Heart right ventricle (tissue), 16 donors: ENCODE data around the gene CAPN5. TPM values are rescaled to one million over a fixed set of nuclear protein-coding genes. Genes with fewer than 3 reads are reported as not detected.

ENCODE experiments used
- ATAC-seq, 8 donors: fragments of 200-7000 bp; cut with Tn5 transposase; one replicate each; pipeline ENCODE4 v1.9.1; 2020; ENCODE audit warnings: mild to moderate bottlenecking in 8 of 8, moderate library complexity in 8 of 8, moderate number of reproducible peaks in 1 of 8
- DNase-seq, 2 donors: peaks; one replicate each; pipeline ENCODE4 v3.0.0-alpha.2; 2020
- H3K27ac ChIP-seq, 10 donors: fragments of 200-600 bp; sonication (generic) in 2 of 10; one replicate each; pipeline versions ENCODE4 v1.5.0 to v1.8.0; 2020 to 2022; ENCODE audit warnings: mild to moderate bottlenecking in 3 of 10
- H3K27me3 ChIP-seq, 7 donors: fragments of 200-600 bp; one replicate each; pipeline ENCODE4 v1.8.0; 2021 to 2022; ENCODE audit warnings: mild to moderate bottlenecking in 2 of 7
- H3K36me3 ChIP-seq, 9 donors: fragments of 200-600 bp; sonication (generic) in 1 of 9; one replicate each; pipeline versions ENCODE4 v1.5.0 to v1.8.0; 2020 to 2022; ENCODE audit warnings: mild to moderate bottlenecking in 2 of 9
- H3K4me1 ChIP-seq, 9 donors: fragments of 200-600 bp; sonication (generic) in 1 of 9; one replicate each; pipeline versions ENCODE4 v1.5.0 to v1.8.0; 2020 to 2022; ENCODE audit warnings: mild to moderate bottlenecking in 4 of 9
- H3K4me3 ChIP-seq, 10 donors: fragments of 200-600 bp; sonication (generic) in 2 of 10; one replicate each; pipeline versions ENCODE4 v1.5.0 to v1.8.0; 2020 to 2022; ENCODE audit warnings: mild to moderate bottlenecking in 7 of 10, moderate library complexity in 2 of 10
- H3K9me3 ChIP-seq, 11 donors: fragments of 200-600 bp in 10 of 11; sonication (generic) in 2 of 11; one replicate each; pipeline versions ENCODE4 v1.5.0 to v1.8.0; 2013 to 2022; ENCODE audit warnings: mild to moderate bottlenecking in 2 of 11, control low read depth in 1 of 11, moderate library complexity in 1 of 11
- CTCF ChIP-seq, 9 donors: fragments of 200-600 bp; sonication (generic) in 2 of 9; IDR thresholded peaks; one replicate each; pipeline versions ENCODE4 v1.5.0 to v1.8.0; 2021 to 2022; ENCODE audit warnings: antibody characterized with exemption in 9 of 9, mild to moderate bottlenecking in 5 of 9, moderate library complexity in 1 of 9
- WGBS, 2 donors: extraction: QIAGEN DNeasy Blood & Tissue Kit; methylation state at CpG; one replicate each; pipeline ENCODE4 v1.1.7; 2013; ENCODE audit warnings: inconsistent platforms in 1 of 2; 5-methylcytosine and 5-hydroxymethylcytosine counted together
- intact Hi-C, 10 donors: fragments of 100-400 bp; cut with DNase I; formaldehyde crosslinking; loops; one replicate each; pipeline versions ENCODE4 v1.11.1 to v1.14.2; 2022
- polyA plus RNA-seq, 2 donors: library from polyadenylated mRNA; stranded (reverse); fragments of 200-250 nt; gene quantifications; one replicate each; pipeline ENCODE4 v1.2.3, GENCODE V29; 2013
- total RNA-seq, 10 donors: library from RNA; stranded (reverse); fragmentation: NEBNext Ultra II Directional in 3 of 10; extraction: Animal tissue kit (Norgen Biotek cat#: 25700) in 3 of 10; gene quantifications; one replicate each; pipeline versions ENCODE4 v1.2.1 to v1.2.4, GENCODE V29; 2021 to 2023
- donor health status: Arrhythmogenic right ventricular cardiomyopathy.
- donor health status: ischemic (EF 13 %, LVEDD 7.1; RV severe dilation, severe dysfunction).
- donor health status: healthy with polysubstance abuse.
- donor health status: DM: no; HTN: yes; CAD: no.
- donor health status: DM: no; HTN: no; CAD: no.
- donor health status: ischemic (EF 25% LVEDD 6.9; RV normal size, moderate dysfunction).
- donor health status: ischemic (EF 25% LVEDD 5.7; RV mildly dilated, moderate dysfunction).
- donor health status: healthy.
- donor health status: DM: yes; HTN: yes; CAD: no.
- donor health status: Ischemic cardiomyopathy.
- donor health status: ischemic (EF 35%, LVEDD 5.7; RV mildly dilated, moderate dysfunction).
- donor health status: nonischemic (EF 11% LVEDD 7.7; RV severe dilation, severe dysfunction).
- donor health status: DM: yes; HTN: yes; CAD: no.
- donor health status: PGD.
- donor health status: ischemic (EF 29% LVEDD 5.4; RV normal size, mild dysfunction).
- donor health status: nonischemic (EF 23%, LVEDD 6.1; RV moderate dilation, normal function).

The CAPN5 gene
- total and polyA plus RNA-seq, 12 donors, result 1.8 to 3.6 (median 2.6) TPM

DNA sequence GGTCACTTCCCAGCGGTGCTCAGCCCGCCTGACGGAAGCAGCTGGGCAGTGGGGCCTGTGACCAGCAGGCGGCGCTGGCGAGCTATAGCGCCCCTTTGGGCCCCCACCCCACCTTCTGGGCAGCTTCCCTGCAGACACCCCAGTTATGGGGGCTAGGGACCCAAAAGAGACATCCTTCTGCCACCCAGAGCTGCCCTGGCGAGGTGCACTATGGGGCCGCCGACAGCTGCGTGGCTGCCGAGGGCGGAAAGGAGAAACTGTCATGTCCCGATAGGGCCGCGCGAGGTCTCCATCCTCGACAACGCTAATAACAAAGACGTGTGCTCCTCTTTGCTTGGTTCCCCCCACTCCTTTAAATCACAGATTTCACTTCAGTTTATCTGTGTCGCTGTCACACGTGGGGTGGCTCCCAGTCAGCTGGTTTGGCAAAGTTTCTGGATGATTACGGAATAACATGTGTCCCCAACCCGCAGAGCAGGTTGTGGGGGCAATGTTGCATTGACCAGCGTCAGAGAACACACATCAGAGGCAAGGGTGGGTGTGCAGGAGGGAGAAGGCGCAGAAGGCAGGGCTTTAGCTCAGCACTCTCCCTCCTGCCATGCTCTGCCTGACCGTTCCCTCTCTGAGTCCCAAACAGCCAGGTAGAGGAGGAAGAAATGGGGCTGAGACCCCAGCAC is 60.6 kb downstream of the CAPN5 start:
- DNase-seq (peak; percentile 35 to 67), ATAC-seq (peak; percentile 62 to 86 (median 74))
- Histone ChIP-seq H3K4me3 (peak overlapping the region in 9 of 10 donors; percentile 8 to 56 (median 46)), H3K9me3 (no peaks in the 10 kb centered on the region), H3K27me3 (peaks cover 0 to 9% (median 0%) of the 10 kb centered on the region in 7 donors), H3K4me1 (peaks cover 6 to 43% (median 27%) of the 10 kb centered on the region in 9 donors), H3K27ac (peak overlapping the region in 4 of 10 donors; percentile 2 to 53 (median 32)), H3K36me3 (peaks cover 0 to 8% (median 0%) of the 10 kb centered on the region in 9 donors)
- TF ChIP-seq CTCF (IDR thresholded peaks at IDR 0.05), result peak; percentile 96 to 100 (median 99)
- intact Hi-C loops, result loop anchor here (1.0 to 10.0 kb wide), 9 partner anchors 60 to 427 kb away; no protein-coding TSS in a partner anchor
- 6% methylated on average over 27 of the region's 27 CpGs for WGBS, 2 donors

- H3K9me3 ChIP-seq, result no peaks in the 10 kb centered on the region
- peaks cover 6 to 43% (median 27%) of the 10 kb centered on the region in 9 donors for H3K4me1 ChIP-seq
- DNase-seq, result peak; percentile 71 to 74
- peaks cover 0 to 5% (median 0%) of the 10 kb centered on the region in 9 donors for H3K36me3 ChIP-seq
- TF ChIP-seq CTCF (IDR thresholded peaks at IDR 0.05), result no peak
- 32% methylated on average over 20 of the region's 20 CpGs for WGBS, 2 donors
- H3K27me3 ChIP-seq, result peaks cover 0 to 9% (median 0%) of the 10 kb centered on the region in 7 donors
- H3K27ac ChIP-seq, result peak within 1 kb of the TSS in 5 of 10 donors; percentile 2 to 53 (median 30)
- H3K4me3 ChIP-seq, result peak within 1 kb of the TSS in 9 of 10 donors; percentile 8 to 56 (median 46)
- intact Hi-C loops, result loop anchor here (1.0 to 10.0 kb wide), 9 partner anchors 59 to 427 kb away; no protein-coding TSS in a partner anchor
- peak; percentile 49 to 83 (median 61) for ATAC-seq
Measured at GRCh38 chr11:77127920-77128691, 61.3 kb downstream of the CAPN5 start, which contains the start of gene MYO7A. Gene MYO7A (plus strand): TSS chr11:77128246. CDS start chr11:77130635, 2,389 bp downstream.

- H3K27me3 ChIP-seq, result peaks cover 0 to 9% (median 0%) of the 10 kb centered on the region in 7 donors
- DNase-seq (no peak), ATAC-seq (no peak)
- intact Hi-C loops, result loop anchor here (5.0 to 10.0 kb wide), 6 partner anchors 58 to 426 kb away; no protein-coding TSS in a partner anchor
- no peaks in the 10 kb centered on the region for H3K36me3 ChIP-seq
- 89 to 92% methylated on average over 11 of the region's 11 CpGs for WGBS, 2 donors
- no peak for TF ChIP-seq CTCF (IDR thresholded peaks at IDR 0.05)
- H3K4me3 ChIP-seq, result no peak overlapping the region
- H3K27ac ChIP-seq, result peak overlapping the region in 2 of 10 donors; percentile 30 to 41
- peaks cover 6 to 43% (median 27%) of the 10 kb centered on the region in 9 donors for H3K4me1 ChIP-seq
- no peaks in the 10 kb centered on the region for H3K9me3 ChIP-seq
Measured at GRCh38 chr11:77129069-77129841, 62.5 kb downstream of the CAPN5 start.
